Lower leg skin (tissue), 4 donors: ENCODE results near the gene OR10H5. TPM values are rescaled to one million over a fixed set of nuclear protein-coding genes. Genes with fewer than 3 reads are reported as not detected.
A peak's percentile ranks its signal among the peaks of the same experiment; 100 is the strongest.
"Not testable (repeated sequence)": the region's sequence is repeated elsewhere in the genome, so short reads cannot be mapped to it uniquely, and the experiment has no call there.

ENCODE experiments used
- DNase-seq, 2 donors: peaks; one replicate each; pipeline ENCODE4 v3.0.0-alpha.2; 2019; ENCODE audit warnings: low spot score in 2 of 2
- H3K4me3 ChIP-seq: fragments of 200-600 bp; sonication (generic); 2 replicates; pipeline ENCODE4 v1.5.1; 2017; ENCODE audit warnings: mild to moderate bottlenecking, low read depth; ENCODE audit not compliant: poor library complexity, severe bottlenecking
- CTCF ChIP-seq, 3 donors: fragments of 450-650 bp; IDR thresholded peaks; one replicate each; pipeline ENCODE4 v1.5.1; 2016; ENCODE audit warnings: antibody characterized with exemption in 3 of 3, mild to moderate bottlenecking in 3 of 3, moderate library complexity in 2 of 3
- POLR2A ChIP-seq, 2 donors: fragments of 450-650 bp; IDR thresholded peaks; one replicate each; pipeline ENCODE4 v1.6.1; 2016 to 2017; ENCODE audit warnings: antibody characterized with exemption in 2 of 2, mild to moderate bottlenecking in 1 of 2, moderate library complexity in 1 of 2
- WGBS, 2 donors: methylation state at CpG; one replicate each; pipeline ENCODE4 v1.1.5; 2018; 5-methylcytosine and 5-hydroxymethylcytosine counted together
- intact Hi-C: fragments of 100-400 bp; cut with DNase I; formaldehyde crosslinking; loops from one replicate; pipeline ENCODE4 v1.15.0; 2023; ENCODE audit warnings: low total_unique reads
- total RNA-seq, 4 donors: library from RNA; depleted of rRNA; stranded (reverse); fragments of >200 nt; gene quantifications; one replicate each; pipeline ENCODE4 v1.1.0, GENCODE V29; 2016

OR10H5 gene
- total RNA-seq, 4 donors from 2014 or later = not detected

DNA sequence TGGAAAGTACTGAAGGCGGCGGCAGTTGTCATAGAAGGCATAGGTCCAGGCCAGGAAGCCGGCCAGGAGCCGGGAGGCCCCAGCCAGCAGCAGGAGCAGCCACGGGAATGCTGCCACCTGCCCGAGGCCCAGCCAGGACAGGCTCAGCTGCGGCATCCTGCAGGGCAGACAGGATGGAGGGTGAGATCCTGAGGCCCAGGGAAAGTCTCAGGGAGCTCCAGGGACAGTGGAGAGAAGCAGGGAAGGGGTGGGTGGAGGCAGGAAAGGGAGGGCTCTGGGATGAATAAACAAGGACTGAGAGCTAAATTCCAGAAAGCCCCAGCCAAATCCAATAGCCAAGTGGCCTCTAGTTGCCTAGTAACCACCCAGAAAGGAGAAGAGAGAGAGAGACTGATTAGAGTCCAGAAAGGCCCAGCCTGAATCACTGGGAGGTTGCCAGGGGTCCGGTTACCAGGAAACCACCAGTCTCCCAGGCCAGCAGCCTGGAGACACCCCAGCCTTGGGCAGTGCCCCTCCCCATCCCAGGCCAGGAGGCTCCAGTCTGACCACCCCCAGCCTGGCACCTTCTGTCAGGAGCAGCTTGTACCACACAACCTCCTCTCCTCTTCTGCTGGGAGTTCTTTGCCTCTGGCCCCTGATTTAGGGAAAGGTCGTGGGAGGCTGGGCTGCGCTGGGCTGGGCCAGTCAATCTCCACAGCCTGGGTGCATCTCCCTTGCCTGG is 7.5 kb upstream of the OR10H5 start:
- whole genome bisulfite sequencing, 2 donors = 11 to 17% methylated on average over 9 to 10 of the region's 10 CpGs
- TF ChIP-seq CTCF (IDR thresholded peaks at IDR 0.05) = no peak
- no peak for TF ChIP-seq POLR2A (IDR thresholded peaks at IDR 0.05)
- intact Hi-C loops = no loop called here
- peak; percentile 19 to 85 for DNase-seq
- no peak overlapping the region for H3K4me3 ChIP-seq

DNA sequence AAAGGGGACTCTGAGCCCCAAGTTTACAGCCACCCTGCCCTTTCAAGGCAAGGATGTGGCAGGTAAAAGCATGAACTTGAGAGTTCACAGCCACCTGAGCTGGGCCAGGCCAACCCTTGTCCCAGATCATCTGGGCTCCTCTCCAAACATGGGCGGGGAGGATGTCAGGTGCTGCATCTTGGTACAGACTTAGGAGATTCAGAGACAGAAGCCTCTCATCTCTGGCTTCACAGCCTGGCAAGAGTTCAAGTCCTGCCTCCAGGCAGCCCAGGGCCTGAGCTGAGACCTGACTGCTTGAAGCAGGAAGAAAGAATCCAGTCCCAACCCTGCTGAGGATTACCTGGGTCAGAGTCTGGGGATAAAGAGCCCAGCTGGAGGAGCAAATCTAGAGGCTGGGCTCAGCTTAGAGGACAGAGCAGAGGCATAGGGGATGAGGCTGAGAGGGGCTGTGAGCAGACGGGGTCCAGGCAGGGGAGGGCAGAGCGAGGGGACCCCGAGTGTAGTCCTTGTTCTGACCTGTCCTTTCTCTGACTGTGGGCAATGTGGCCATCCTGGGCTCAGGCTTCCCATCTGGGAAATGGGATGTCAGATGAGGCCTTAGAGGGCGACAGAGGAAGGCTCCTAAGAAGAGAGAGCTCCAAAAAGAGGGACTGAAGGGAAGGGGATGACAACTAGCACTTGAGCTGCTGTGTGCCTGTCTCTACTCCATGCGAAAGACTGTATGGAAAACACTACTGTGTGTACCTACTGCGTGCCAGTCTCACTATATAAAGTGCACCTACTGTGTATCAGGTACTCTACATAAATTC is 6.6 kb upstream of the OR10H5 start:
- WGBS, 2 donors = 65% methylated on average over 7 of the region's 7 CpGs
- TF ChIP-seq POLR2A (IDR thresholded peaks at IDR 0.05) (no peak), CTCF (IDR thresholded peaks at IDR 0.05) (no peak)
- peak; percentile 17 to 90 for DNase-seq
- intact Hi-C loops = no loop called here
- H3K4me3 ChIP-seq = no peak overlapping the region

GRCh38 chr19:15781661-15782060 is 5.8 kb upstream of the OR10H5 start:
- DNase-seq = no peak
- 78 to 79% methylated on average over 5 of the region's 5 CpGs for WGBS, 2 donors
- intact Hi-C loops = no loop called here
- H3K4me3 ChIP-seq = no peak overlapping the region
- no peak for TF ChIP-seq POLR2A (IDR thresholded peaks at IDR 0.05)
- TF ChIP-seq CTCF (IDR thresholded peaks at IDR 0.05) = no peak

DNA sequence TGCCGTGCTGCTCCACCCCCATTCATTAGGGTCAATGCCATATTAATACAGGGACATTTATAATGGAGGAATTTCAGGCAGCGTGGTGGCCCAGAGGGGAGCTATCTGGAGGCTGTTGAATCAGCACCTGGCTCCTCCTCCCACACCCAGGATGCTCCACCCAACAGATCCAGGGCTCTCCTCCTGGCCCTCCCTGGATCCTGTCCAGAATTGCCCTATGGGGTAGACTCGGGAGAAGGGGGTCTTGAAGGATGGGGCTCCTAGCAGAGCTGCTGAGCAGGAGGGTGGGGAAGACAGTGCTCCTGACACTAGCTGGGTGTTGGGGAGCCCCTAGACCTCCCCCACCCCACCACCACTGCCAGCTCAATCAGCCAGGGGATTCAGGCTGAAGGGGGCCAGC is 5.2 kb upstream of the OR10H5 start:
- WGBS, 2 donors = 47 to 62% methylated on average over 3 of the region's 3 CpGs
- intact Hi-C loops = no loop called here
- TF ChIP-seq POLR2A (IDR thresholded peaks at IDR 0.05) = no peak
- TF ChIP-seq CTCF (IDR thresholded peaks at IDR 0.05) = no peak
- H3K4me3 ChIP-seq = no peak overlapping the region
- no peak for DNase-seq

- H3K4me3 ChIP-seq, intact Hi-C loops: not testable (repeated sequence)
- WGBS, 2 donors = 57 to 76% methylated on average over 7 of the region's 7 CpGs
- DNase-seq = peak in 1 of 2 donors; percentile 15
Measured at GRCh38 chr19:15782896-15783295, 4.6 kb upstream of the OR10H5 start.

DNA sequence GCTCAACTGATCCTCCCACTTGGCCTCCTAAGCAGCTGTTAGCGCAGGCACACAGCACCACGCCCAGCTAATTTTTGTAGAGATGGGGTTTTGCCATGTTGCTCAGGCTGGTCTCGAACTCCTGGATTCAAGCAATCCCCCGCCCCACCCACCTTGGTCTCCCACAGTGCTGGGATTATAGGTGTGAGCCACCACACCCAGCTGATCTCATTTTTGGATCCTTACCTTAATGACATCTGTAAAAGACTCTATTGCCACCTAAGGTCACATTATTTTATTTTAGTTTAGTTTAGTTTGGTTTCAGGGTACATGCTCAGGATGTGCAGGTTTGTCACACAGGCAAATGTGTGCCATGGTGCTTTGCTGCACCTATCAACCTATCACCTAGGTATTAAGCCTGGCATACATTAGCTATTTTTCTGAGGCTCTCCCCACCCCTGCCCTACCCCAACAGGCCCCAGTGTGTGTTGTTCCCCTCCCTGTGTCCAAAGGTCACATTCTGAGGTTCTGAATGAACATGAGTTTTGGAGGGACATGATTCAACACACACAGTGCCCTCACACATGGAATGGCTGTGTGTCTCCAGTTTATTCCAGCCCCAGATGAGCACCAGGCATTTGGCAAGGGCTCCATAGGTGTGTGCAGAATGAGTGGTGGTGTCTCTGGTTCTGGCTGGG is 1.3 kb downstream of the OR10H5 start:
- intact Hi-C loops = no loop called here
- peak in 1 of 2 donors; percentile 48 for DNase-seq
- WGBS, 2 donors = 56 to 73% methylated on average over 4 of the region's 4 CpGs
- TF ChIP-seq POLR2A (IDR thresholded peaks at IDR 0.05) (no peak), CTCF (IDR thresholded peaks at IDR 0.05) (no peak)
- H3K4me3 ChIP-seq = no peak overlapping the region
